ENCODE measurements around the gene TMEM91.
"Not testable (repeated sequence)": the region's sequence is repeated elsewhere in the genome, so short reads cannot be mapped to it uniquely, and the experiment has no call there.

Gene TMEM91

GRCh38 chr19:41376241-41376997 is at the start of gene TMEM91:
TSS of gene TMEM91 (plus strand) at chr19:41376533. CDS start at chr19:41378310, 1,777 bp downstream.
- no peak for DNase-seq

GRCh38 chr19:41327076-41327575 is 49.2 kb upstream of the TMEM91 start:
- no peak for DNase-seq

GRCh38 chr19:41327576-41328156 is 48.7 kb upstream of the TMEM91 start:
- no peak for DNase-seq

GRCh38 chr19:41328157-41328841 is 48.0 kb upstream of the TMEM91 start:
- DNase-seq = no peak

GRCh38 chr19:41328842-41329225 is 47.5 kb upstream of the TMEM91 start:
- DNase-seq = no peak

- DNase-seq = no peak
These were observed 45.9 kb upstream of the TMEM91 start for GRCh38 chr19:41330481-41330880.

GRCh38 chr19:41330946-41331678 is 45.2 kb upstream of the TMEM91 start:
- DNase-seq = no peak

GRCh38 chr19:41332000-41332399 is 44.3 kb upstream of the TMEM91 start:
- no peak for DNase-seq

- no peak for DNase-seq
These were observed 43.9 kb upstream of the TMEM91 start for GRCh38 chr19:41332468-41332867.

GRCh38 chr19:41334793-41335192 is 41.5 kb upstream of the TMEM91 start:
- DNase-seq = no peak

GRCh38 chr19:41335467-41335866 is 40.9 kb upstream of the TMEM91 start:
- DNase-seq = no peak

GRCh38 chr19:41339936-41340335 is 36.4 kb upstream of the TMEM91 start:
- no peak for DNase-seq

GRCh38 chr19:41341669-41342490 is 34.5 kb upstream of the TMEM91 start:
- no peak for DNase-seq

GRCh38 chr19:41344162-41344561 is 32.2 kb upstream of the TMEM91 start:
- no peak for DNase-seq

GRCh38 chr19:41346916-41347315 is 29.4 kb upstream of the TMEM91 start:
- not testable (repeated sequence) for DNase-seq

GRCh38 chr19:41350735-41351338 is 25.5 kb upstream of the TMEM91 start:
- no peak for DNase-seq

- peak; percentile 62 for DNase-seq
These were observed 24.7 kb upstream of the TMEM91 start for GRCh38 chr19:41351339-41352245.

GRCh38 chr19:41352279-41352608 is 24.1 kb upstream of the TMEM91 start:
- no peak for DNase-seq

- peak; percentile 14 for DNase-seq
These were observed 23.5 kb upstream of the TMEM91 start for GRCh38 chr19:41352609-41353465.
